MM.1S (cell line): ENCODE results near the gene PCNX1.

ENCODE experiments used
- DNase-seq: peaks from one replicate; pipeline ENCODE4 v3.0.0-alpha.2; 2015
- H2AFZ ChIP-seq: fragments of 300-600 bp; sonication (generic); 2 replicates; pipeline ENCODE4 v1.6.0; 2016; ENCODE audit warnings: antibody characterized with exemption, low read length
- H3F3A ChIP-seq: fragments of 300-600 bp; sonication (generic); 2 replicates; pipeline ENCODE4 v1.6.1; 2016; ENCODE audit warnings: mild to moderate bottlenecking, antibody characterized with exemption, low read length, moderate library complexity, mixed read lengths; ENCODE audit not compliant: insufficient read depth
- H3K27ac ChIP-seq: fragments of 300-600 bp; sonication (generic); 2 replicates; pipeline ENCODE4 v1.5.1; 2016; ENCODE audit warnings: mild to moderate bottlenecking, low read length
- H3K27me3 ChIP-seq: fragments of 300-600 bp; sonication (generic); replicated peaks from 2 replicates; pipeline ENCODE4 v1.6.0; 2016; ENCODE audit warnings: low read length; ENCODE audit not compliant: insufficient read depth
- H3K36me3 ChIP-seq: fragments of 300-600 bp; sonication (generic); replicated peaks from 2 replicates; pipeline ENCODE4 v1.6.1; 2016; ENCODE audit warnings: mild to moderate bottlenecking, low read length, mixed read lengths; ENCODE audit not compliant: insufficient read depth
- H3K4me1 ChIP-seq: fragments of 300-600 bp; sonication (generic); 2 replicates; pipeline ENCODE4 v1.6.1; 2016; ENCODE audit warnings: low read length, mixed read lengths
- H3K4me2 ChIP-seq: fragments of 300-600 bp; sonication (generic); 2 replicates; pipeline ENCODE4 v1.6.0; 2016; ENCODE audit warnings: low read depth, low read length
- H3K4me3 ChIP-seq: fragments of 300-600 bp; sonication (generic); 2 replicates; pipeline ENCODE4 v1.5.1; 2016; ENCODE audit warnings: low read length, mixed read lengths
- H3K79me2 ChIP-seq: fragments of 300-600 bp; sonication (generic); 2 replicates; pipeline ENCODE4 v1.6.1; 2016; ENCODE audit warnings: mixed run types, low read length, mixed read lengths
- H3K9ac ChIP-seq: fragments of 300-600 bp; sonication (generic); 2 replicates; pipeline ENCODE4 v1.6.1; 2016; ENCODE audit warnings: low read length, mixed read lengths
- H3K9me2 ChIP-seq: fragments of 300-600 bp; sonication (generic); replicated peaks from 2 replicates; pipeline ENCODE4 v1.6.1; 2016; ENCODE audit warnings: mild to moderate bottlenecking, low read length, mixed read lengths; ENCODE audit not compliant: insufficient read depth
- H3K9me3 ChIP-seq: fragments of 300-600 bp; sonication (generic); replicated peaks from 2 replicates; pipeline ENCODE4 v1.6.1; 2016; ENCODE audit warnings: mild to moderate bottlenecking, low read length, mixed read lengths; ENCODE audit not compliant: insufficient read depth
- H4K20me1 ChIP-seq: fragments of 300-600 bp; sonication (generic); 2 replicates; pipeline ENCODE4 v1.6.1; 2016; ENCODE audit warnings: mild to moderate bottlenecking, low read length, moderate library complexity, mixed read lengths; ENCODE audit not compliant: insufficient read depth
- CTCF ChIP-seq: fragments of 300-600 bp; sonication (generic); IDR thresholded peaks from 2 replicates; pipeline ENCODE4 v1.5.1; 2016; ENCODE audit warnings: antibody characterized with exemption, low read length, mixed read lengths
- EZH2 ChIP-seq: fragments of 300-600 bp; sonication (generic); optimal IDR thresholded peaks from 2 replicates; pipeline ENCODE3; 2017; ENCODE audit warnings: low read depth, mild to moderate bottlenecking, antibody characterized with exemption, low read length, mixed read lengths
- EZH2phosphoT487 ChIP-seq: fragments of 300-600 bp; sonication (generic); IDR thresholded peaks from 2 replicates; pipeline ENCODE4 v1.6.1; 2018; ENCODE audit warnings: antibody characterized with exemption, low read length

PCNX1 gene

GRCh38 chr14:71048393-71048792, 141.1 kb downstream of the PCNX1 start:
- H3F3A ChIP-seq: no peaks in the 10 kb centered on the region
- H3K4me3 ChIP-seq: no peak overlapping the region
- no peak for DNase-seq
- no peak for TF ChIP-seq EZH2
- TF ChIP-seq EZH2phosphoT487: no peak
- H3K27ac ChIP-seq: no peak overlapping the region
- H3K4me1 ChIP-seq: no peaks in the 10 kb centered on the region
- H3K36me3 ChIP-seq: no peaks in the 10 kb centered on the region
- no peaks in the 10 kb centered on the region for H3K27me3 ChIP-seq
- no peaks in the 10 kb centered on the region for H3K9me2 ChIP-seq
- no peaks in the 10 kb centered on the region for H4K20me1 ChIP-seq
- H2AFZ ChIP-seq: no peak overlapping the region
- no peaks in the 10 kb centered on the region for H3K9me3 ChIP-seq
- H3K9ac ChIP-seq: no peak overlapping the region
- no peak overlapping the region for H3K4me2 ChIP-seq
- no peaks in the 10 kb centered on the region for H3K79me2 ChIP-seq

- Histone ChIP-seq H3K27me3 (no peaks in the 10 kb centered on the region), H3K9ac (no peak overlapping the region), H4K20me1 (no peaks in the 10 kb centered on the region), H3K4me2 (no peak overlapping the region), H3K9me3 (no peaks in the 10 kb centered on the region), H3F3A (no peaks in the 10 kb centered on the region), H3K36me3 (no peaks in the 10 kb centered on the region), H3K9me2 (no peaks in the 10 kb centered on the region), H3K4me1 (no peaks in the 10 kb centered on the region), H3K4me3 (no peak overlapping the region), H2AFZ (no peak overlapping the region), H3K79me2 (no peaks in the 10 kb centered on the region), H3K27ac (no peak overlapping the region)
- TF ChIP-seq EZH2phosphoT487: no peak
- no peak for TF ChIP-seq CTCF
- no peak for TF ChIP-seq EZH2
- no peak for DNase-seq
Observed at GRCh38 chr14:71049435-71050133, 142.3 kb downstream of the PCNX1 start.

- H4K20me1 ChIP-seq: no peaks in the 10 kb centered on the region
- H3K4me2 ChIP-seq: no peak overlapping the region
- no peak overlapping the region for H2AFZ ChIP-seq
- no peaks in the 10 kb centered on the region for H3K27me3 ChIP-seq
- TF ChIP-seq CTCF (peak; percentile 19), EZH2 (no peak), EZH2phosphoT487 (no peak)
- no peaks in the 10 kb centered on the region for H3K36me3 ChIP-seq
- H3K79me2 ChIP-seq: no peaks in the 10 kb centered on the region
- H3K9ac ChIP-seq: no peak overlapping the region
- no peak overlapping the region for H3K27ac ChIP-seq
- no peaks in the 10 kb centered on the region for H3K9me3 ChIP-seq
- DNase-seq: no peak
- no peaks in the 10 kb centered on the region for H3F3A ChIP-seq
- H3K9me2 ChIP-seq: no peaks in the 10 kb centered on the region
- H3K4me3 ChIP-seq: no peak overlapping the region
- no peaks in the 10 kb centered on the region for H3K4me1 ChIP-seq
Observed at GRCh38 chr14:71050227-71050823, 143.1 kb downstream of the PCNX1 start.

GRCh38 chr14:71054706-71055105, 147.4 kb downstream of the PCNX1 start:
- no peaks in the 10 kb centered on the region for H3K9me2 ChIP-seq
- H3K4me2 ChIP-seq: no peak overlapping the region
- H3K4me1 ChIP-seq: no peaks in the 10 kb centered on the region
- no peaks in the 10 kb centered on the region for H3K27me3 ChIP-seq
- H3K79me2 ChIP-seq: no peaks in the 10 kb centered on the region
- no peaks in the 10 kb centered on the region for H3K9me3 ChIP-seq
- no peaks in the 10 kb centered on the region for H3K36me3 ChIP-seq
- no peak overlapping the region for H3K9ac ChIP-seq
- TF ChIP-seq CTCF: no peak
- no peak for TF ChIP-seq EZH2
- TF ChIP-seq EZH2phosphoT487: no peak
- H3F3A ChIP-seq: no peaks in the 10 kb centered on the region
- no peak for DNase-seq
- H2AFZ ChIP-seq: no peak overlapping the region
- no peaks in the 10 kb centered on the region for H4K20me1 ChIP-seq
- no peak overlapping the region for H3K27ac ChIP-seq
- no peak overlapping the region for H3K4me3 ChIP-seq
